ENCODE data around the gene TMEM259.
"Not testable (repeated sequence)": the region's sequence is repeated elsewhere in the genome, so short reads cannot be mapped to it uniquely, and the experiment has no call there.

Gene TMEM259

GRCh38 chr19:1028062-1028926, 7.4 kb upstream of the TMEM259 start:
- DNase-seq, result no peak
- Histone ChIP-seq H3K4me1 (ENCODE audit: control extremely low read depth in 1 of 4, control insufficient read depth in 4 of 4, insufficient read depth in 4 of 4, low read length in 3 of 4) (peaks cover 0 to 33% (median 21%) of the 10 kb centered on the region in 4 experiments), H3K9me3 (ENCODE audit: control extremely low read depth in 1 of 5, control insufficient read depth in 4 of 5, insufficient read depth in 2 of 5, low read depth in 1 of 5, low read length in 4 of 5) (no peaks in the 10 kb centered on the region), H3K4me3 (ENCODE audit: control insufficient read depth in 1 of 7, extremely low read depth in 1 of 7, insufficient read depth in 4 of 7, low read depth in 2 of 7, low read length in 6 of 7) (peak overlapping the region; percentile 15 to 92 (median 81)), H3K27ac (ENCODE audit: insufficient read depth in 1 of 2, low read depth in 1 of 2, low read length in 2 of 2, poor library complexity in 1 of 2, severe bottlenecking in 2 of 2) (peak overlapping the region in 1 of 2 experiments; percentile 85), H3K36me3 (ENCODE audit: control insufficient read depth in 4 of 4, insufficient read depth in 4 of 4, low read length in 3 of 4) (peaks cover 0 to 27% (median 22%) of the 10 kb centered on the region in 4 experiments), H3K27me3 (replicated peaks in 2 of 5; ENCODE audit: control insufficient read depth in 4 of 5, insufficient read depth in 5 of 5, low read length in 4 of 5) (no peaks in the 10 kb centered on the region)
- ChIA-PET CTCF (interaction anchor here (1.1 to 5.3 kb wide), 4 partner anchors 10 to 212 kb away, joined by 4 to 44 read pairs (median 4); partner anchors contain the start of gene ABCA7), POLR2A (interaction anchor here (0.7 to 1.0 kb wide), 2 partner anchors 10 to 40 kb away, joined by 3 to 7 read pairs; no protein-coding TSS in a partner anchor)
- 1% methylated on average over 39 of the region's 58 CpGs for WGBS (ENCODE audit: insufficient coverage)

GRCh38 chr19:1027650-1028061, 6.7 kb upstream of the TMEM259 start:
- CTCF ChIA-PET, result interaction anchor here (0.7 to 5.3 kb wide), 4 partner anchors 11 to 213 kb away, joined by 4 to 44 read pairs (median 4); partner anchors contain the start of genes ABCA7 and ARHGAP45
- 6% methylated on average over 15 of the region's 16 CpGs for WGBS (ENCODE audit: insufficient coverage)
- Histone ChIP-seq H3K4me3 (ENCODE audit: control insufficient read depth in 1 of 7, extremely low read depth in 1 of 7, insufficient read depth in 4 of 7, low read depth in 2 of 7, low read length in 6 of 7) (peak overlapping the region; percentile 74 to 92 (median 81)), H3K4me1 (ENCODE audit: control extremely low read depth in 1 of 4, control insufficient read depth in 4 of 4, insufficient read depth in 4 of 4, low read length in 3 of 4) (peaks cover 0 to 33% (median 21%) of the 10 kb centered on the region in 4 experiments), H3K9me3 (ENCODE audit: control extremely low read depth in 1 of 5, control insufficient read depth in 4 of 5, insufficient read depth in 2 of 5, low read depth in 1 of 5, low read length in 4 of 5) (no peaks in the 10 kb centered on the region), H3K27me3 (replicated peaks in 2 of 5; ENCODE audit: control insufficient read depth in 4 of 5, insufficient read depth in 5 of 5, low read length in 4 of 5) (no peaks in the 10 kb centered on the region), H3K27ac (ENCODE audit: insufficient read depth in 1 of 2, low read depth in 1 of 2, low read length in 2 of 2, poor library complexity in 1 of 2, severe bottlenecking in 2 of 2) (peak overlapping the region in 1 of 2 experiments; percentile 85), H3K36me3 (ENCODE audit: control insufficient read depth in 4 of 4, insufficient read depth in 4 of 4, low read length in 3 of 4) (peaks cover 0 to 22% (median 17%) of the 10 kb centered on the region in 4 experiments)
- POLR2A ChIA-PET, result interaction anchor here (0.9 to 1.0 kb wide), 3 partner anchors 12 to 40 kb away, joined by 3 to 7 read pairs (median 4); partner anchors contain the start of genes ABCA7 and ARHGAP45
- DNase-seq, result no peak

- Histone ChIP-seq H3K36me3 (ENCODE audit: control insufficient read depth in 4 of 4, insufficient read depth in 4 of 4, low read length in 3 of 4) (peaks cover 0 to 15% (median 10%) of the 10 kb centered on the region in 4 experiments), H3K4me3 (ENCODE audit: control insufficient read depth in 1 of 7, extremely low read depth in 1 of 7, insufficient read depth in 4 of 7, low read depth in 2 of 7, low read length in 6 of 7) (peak overlapping the region; percentile 74 to 92 (median 81)), H3K9me3 (ENCODE audit: control extremely low read depth in 1 of 5, control insufficient read depth in 4 of 5, insufficient read depth in 2 of 5, low read depth in 1 of 5, low read length in 4 of 5) (no peaks in the 10 kb centered on the region), H3K27ac (ENCODE audit: insufficient read depth in 1 of 2, low read depth in 1 of 2, low read length in 2 of 2, poor library complexity in 1 of 2, severe bottlenecking in 2 of 2) (peak overlapping the region; percentile 58 to 85), H3K27me3 (replicated peaks in 2 of 5; ENCODE audit: control insufficient read depth in 4 of 5, insufficient read depth in 5 of 5, low read length in 4 of 5) (no peaks in the 10 kb centered on the region), H3K4me1 (ENCODE audit: control extremely low read depth in 1 of 4, control insufficient read depth in 4 of 4, insufficient read depth in 4 of 4, low read length in 3 of 4) (peaks cover 0 to 33% (median 23%) of the 10 kb centered on the region in 4 experiments)
- DNase-seq, result peak; percentile 47 to 66 (median 59)
- WGBS (ENCODE audit: insufficient coverage), result 1% methylated on average over 22 of the region's 36 CpGs
- POLR2A ChIA-PET, result interaction anchor here (0.8 to 1.3 kb wide), 7 partner anchors 10 to 243 kb away, joined by 3 to 5 read pairs (median 3); partner anchors contain the start of genes ABCA7 and ARHGAP45
- CTCF ChIA-PET, result interaction anchor here (0.7 to 5.3 kb wide), 4 partner anchors 11 to 214 kb away, joined by 3 to 44 read pairs (median 4); partner anchors contain the start of genes ABCA7 and ARHGAP45
These were observed 6.1 kb upstream of the TMEM259 start for GRCh38 chr19:1026783-1027649.

GRCh38 chr19:1025960-1026782, 5.2 kb upstream of the TMEM259 start, which contains the start of gene CNN2:
Gene CNN2, plus strand, starts transcription at chr19:1026608. Its CDS starts 54 bp downstream, at chr19:1026662.
- Histone ChIP-seq H3K27ac (ENCODE audit: insufficient read depth in 1 of 2, low read depth in 1 of 2, low read length in 2 of 2, poor library complexity in 1 of 2, severe bottlenecking in 2 of 2) (peak within 1 kb of the TSS; percentile 58 to 85), H3K36me3 (ENCODE audit: control insufficient read depth in 4 of 4, insufficient read depth in 4 of 4, low read length in 3 of 4) (peaks cover 0 to 11% (median 7%) of the 10 kb centered on the region in 4 experiments), H3K27me3 (replicated peaks in 2 of 5; ENCODE audit: control insufficient read depth in 4 of 5, insufficient read depth in 5 of 5, low read length in 4 of 5) (no peaks in the 10 kb centered on the region), H3K4me1 (ENCODE audit: control extremely low read depth in 1 of 4, control insufficient read depth in 4 of 4, insufficient read depth in 4 of 4, low read length in 3 of 4) (peaks cover 0 to 37% (median 29%) of the 10 kb centered on the region in 4 experiments), H3K4me3 (ENCODE audit: control insufficient read depth in 1 of 7, extremely low read depth in 1 of 7, insufficient read depth in 4 of 7, low read depth in 2 of 7, low read length in 6 of 7) (peak within 1 kb of the TSS; percentile 74 to 92 (median 81)), H3K9me3 (ENCODE audit: control extremely low read depth in 1 of 5, control insufficient read depth in 4 of 5, insufficient read depth in 2 of 5, low read depth in 1 of 5, low read length in 4 of 5) (no peaks in the 10 kb centered on the region)
- ChIA-PET CTCF (interaction anchor here (1.0 to 5.3 kb wide), 3 partner anchors 12 to 80 kb away, joined by 3 to 44 read pairs (median 4); partner anchors contain the start of gene ABCA7), POLR2A (interaction anchor here (0.8 to 1.5 kb wide), 9 partner anchors 11 to 244 kb away, joined by 3 to 5 read pairs (median 3); partner anchors contain the start of genes ABCA7 and ARHGAP45)
- WGBS (ENCODE audit: insufficient coverage), result 5% methylated on average over 54 of the region's 63 CpGs
- peak; percentile 48 to 68 (median 63) for DNase-seq

- H3K9me3 ChIP-seq (ENCODE audit: control extremely low read depth in 1 of 5, control insufficient read depth in 4 of 5, insufficient read depth in 2 of 5, low read depth in 1 of 5, low read length in 4 of 5); CTCF ChIA-PET: not testable (repeated sequence)
- peaks cover 0 to 42% (median 34%) of the 10 kb centered on the region in 4 experiments for H3K4me1 ChIP-seq (ENCODE audit: control extremely low read depth in 1 of 4, control insufficient read depth in 4 of 4, insufficient read depth in 4 of 4, low read length in 3 of 4)
These were observed 4.2 kb upstream of the TMEM259 start for GRCh38 chr19:1025080-1025479.

GRCh38 chr19:1023883-1024188, 2.9 kb upstream of the TMEM259 start:
- 90% methylated on average over 4 of the region's 5 CpGs for WGBS (ENCODE audit: insufficient coverage)
- H3K27ac ChIP-seq (ENCODE audit: insufficient read depth in 1 of 2, low read depth in 1 of 2, low read length in 2 of 2, poor library complexity in 1 of 2, severe bottlenecking in 2 of 2); H3K9me3 ChIP-seq (ENCODE audit: control extremely low read depth in 1 of 5, control insufficient read depth in 4 of 5, insufficient read depth in 2 of 5, low read depth in 1 of 5, low read length in 4 of 5); H3K27me3 ChIP-seq (replicated peaks in 2 of 5; ENCODE audit: control insufficient read depth in 4 of 5, insufficient read depth in 5 of 5, low read length in 4 of 5); DNase-seq; POLR2A ChIA-PET; H3K36me3 ChIP-seq (ENCODE audit: control insufficient read depth in 4 of 4, insufficient read depth in 4 of 4, low read length in 3 of 4); H3K4me3 ChIP-seq (ENCODE audit: control insufficient read depth in 1 of 7, extremely low read depth in 1 of 7, insufficient read depth in 4 of 7, low read depth in 2 of 7, low read length in 6 of 7): not testable (repeated sequence)
- H3K4me1 ChIP-seq (ENCODE audit: control extremely low read depth in 1 of 4, control insufficient read depth in 4 of 4, insufficient read depth in 4 of 4, low read length in 3 of 4), result peaks cover 0 to 48% (median 43%) of the 10 kb centered on the region in 4 experiments
- CTCF ChIA-PET, result interaction anchor here (1.4 kb wide), 1 partner anchor 8 kb away, joined by 3 read pairs; no protein-coding TSS in a partner anchor

More at GRCh38 chr19:1025080-1025479, 4.2 kb upstream of the TMEM259 start:
- POLR2A ChIA-PET, result interaction anchor here (1.5 kb wide), 1 partner anchor 13 kb away, joined by 4 read pairs; no protein-coding TSS in a partner anchor
- not testable (repeated sequence) for H3K36me3 ChIP-seq (ENCODE audit: control insufficient read depth in 4 of 4, insufficient read depth in 4 of 4, low read length in 3 of 4); H3K27me3 ChIP-seq (replicated peaks in 2 of 5; ENCODE audit: control insufficient read depth in 4 of 5, insufficient read depth in 5 of 5, low read length in 4 of 5); H3K27ac ChIP-seq (ENCODE audit: insufficient read depth in 1 of 2, low read depth in 1 of 2, low read length in 2 of 2, poor library complexity in 1 of 2, severe bottlenecking in 2 of 2); H3K4me3 ChIP-seq (ENCODE audit: control insufficient read depth in 1 of 7, extremely low read depth in 1 of 7, insufficient read depth in 4 of 7, low read depth in 2 of 7, low read length in 6 of 7); DNase-seq
- WGBS (ENCODE audit: insufficient coverage), result 100% methylated on average over 1 of the region's 6 CpGs

Data from common myeloid progenitor, CD34-positive (primary cell).